Gastroesophageal sphincter (tissue), 3 donors: ENCODE measurements around the gene PNLIP.

ENCODE experiments used
- POLR2A ChIP-seq, 2 donors: fragments of 450-650 bp; IDR thresholded peaks; one replicate each; pipeline ENCODE4 v1.6.1; 2017; ENCODE audit warnings: antibody characterized with exemption in 2 of 2, mild to moderate bottlenecking in 2 of 2, moderate library complexity in 1 of 2
- TF ChIP-seq, protein P1 (sequence below), 4 experiments: fragments of 200-600 bp in 2 of 4; fragments of 450-650 bp in 2 of 4; sonication (generic) in 1 of 4; IDR thresholded peaks; one replicate each; pipeline ENCODE4 v1.5.1; 2017 to 2019; ENCODE audit warnings: antibody characterized with exemption in 4 of 4, mild to moderate bottlenecking in 2 of 4, moderate library complexity in 2 of 4

DNA sequence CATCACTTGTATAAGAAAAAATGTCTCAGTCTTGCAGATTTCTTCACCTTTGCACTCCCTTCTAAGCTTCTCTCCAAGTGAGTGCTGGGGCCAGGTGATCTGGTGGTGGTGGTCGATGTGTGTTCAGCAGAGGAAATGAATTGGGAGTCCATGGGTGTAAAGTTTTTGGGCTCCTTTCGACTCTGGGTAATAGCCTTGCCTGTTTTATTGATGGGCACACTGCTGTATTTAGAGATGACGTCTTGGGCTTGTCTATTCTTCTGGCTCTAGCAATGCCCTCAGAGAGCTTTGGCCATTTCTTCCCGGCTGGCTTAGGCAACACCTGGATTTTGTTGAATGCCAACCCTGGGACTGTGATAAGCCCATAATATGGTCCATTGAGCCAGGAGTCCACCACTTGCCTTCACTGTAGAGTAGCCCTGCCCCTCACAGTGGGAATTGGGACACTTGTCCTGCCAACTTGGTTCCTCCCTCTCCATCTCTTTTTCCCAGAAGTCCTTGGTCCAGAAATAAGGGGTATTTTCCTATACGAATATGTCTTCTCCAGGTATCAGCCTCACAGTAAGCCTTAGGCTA lies 11.7 kb downstream of the PNLIP start:
- TF ChIP-seq POLR2A (IDR thresholded peaks at IDR 0.05) = no peak
- TF ChIP-seq, protein P1, sequence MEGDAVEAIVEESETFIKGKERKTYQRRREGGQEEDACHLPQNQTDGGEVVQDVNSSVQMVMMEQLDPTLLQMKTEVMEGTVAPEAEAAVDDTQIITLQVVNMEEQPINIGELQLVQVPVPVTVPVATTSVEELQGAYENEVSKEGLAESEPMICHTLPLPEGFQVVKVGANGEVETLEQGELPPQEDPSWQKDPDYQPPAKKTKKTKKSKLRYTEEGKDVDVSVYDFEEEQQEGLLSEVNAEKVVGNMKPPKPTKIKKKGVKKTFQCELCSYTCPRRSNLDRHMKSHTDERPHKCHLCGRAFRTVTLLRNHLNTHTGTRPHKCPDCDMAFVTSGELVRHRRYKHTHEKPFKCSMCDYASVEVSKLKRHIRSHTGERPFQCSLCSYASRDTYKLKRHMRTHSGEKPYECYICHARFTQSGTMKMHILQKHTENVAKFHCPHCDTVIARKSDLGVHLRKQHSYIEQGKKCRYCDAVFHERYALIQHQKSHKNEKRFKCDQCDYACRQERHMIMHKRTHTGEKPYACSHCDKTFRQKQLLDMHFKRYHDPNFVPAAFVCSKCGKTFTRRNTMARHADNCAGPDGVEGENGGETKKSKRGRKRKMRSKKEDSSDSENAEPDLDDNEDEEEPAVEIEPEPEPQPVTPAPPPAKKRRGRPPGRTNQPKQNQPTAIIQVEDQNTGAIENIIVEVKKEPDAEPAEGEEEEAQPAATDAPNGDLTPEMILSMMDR (IDR thresholded peaks at IDR 0.05) = no peak
